HCT116 (cell line): ENCODE data around the gene PDE4D. TPM values are rescaled to one million over a fixed set of nuclear protein-coding genes. Genes with fewer than 3 reads are reported as not detected.

Experiments
- ATAC-seq: fragments of 200-7000 bp; cut with Tn5 transposase; 2 replicates; pipeline ENCODE4 v1.9.1; 2020; ENCODE audit warnings: mild to moderate bottlenecking, moderate library complexity
- BruUV-seq: library from RNA; stranded (reverse); fragments of 400-500 nt; replicated peaks from 2 replicates; lab custom pipeline; 2021; lab: Mats Ljungman, UMichigan
- CTCF ChIA-PET: fragments of 300-600 bp; sonication (Branson Sonifier 250); formaldehyde crosslinking; loops from one replicate; lab custom pipeline; 2021; ENCODE audit warnings: antibody characterized with exemption; lab: Charles Lee
- POLR2A ChIA-PET: fragments of 300-600, 350-600 bp; sonication (Branson Sonifier 250); formaldehyde crosslinking; loops from one replicate; lab custom pipeline; 2021; ENCODE audit warnings: antibody characterized with exemption; lab: Charles Lee
- RAD21 ChIA-PET, 2 experiments: fragments of 300-600 bp; sonication (Branson Sonifier 250); formaldehyde crosslinking; loops; one replicate each; lab custom pipeline; 2023; ENCODE audit warnings: low total read pairs in 2 of 2; ENCODE audit not compliant: uncharacterized antibody in 2 of 2, unreplicated experiment in 2 of 2, low non-redundant PET in 1 of 2; lab: Charles Lee
- DNase-seq: peaks from one replicate; pipeline ENCODE4 v3.0.0-alpha.2; 2010; ENCODE audit warnings: low read depth, low spot score
- H2AFZ ChIP-seq: fragments of 200-600 bp; shearing (Covaris generic), sonication (generic); 2 replicates; pipeline ENCODE4 v1.6.1; 2017; ENCODE audit warnings: low read depth, mixed run types, mixed read lengths, antibody characterized with exemption, low read length; ENCODE audit not compliant: poor library complexity, severe bottlenecking
- H3K27ac ChIP-seq: 2 replicates; pipeline ENCODE4 v1.5.1; 2012; ENCODE audit warnings: low read depth, low read length
- H3K27me3 ChIP-seq: fragments of 200-600 bp; sonication (generic); 2 replicates; pipeline ENCODE4 v1.6.1; 2016; ENCODE audit warnings: mixed run types, low read length, mixed read lengths; ENCODE audit not compliant: insufficient read depth
- H3K36me3 ChIP-seq, 2 experiments: fragments of 200-500 bp in 1 of 2; fragments of 200-600 bp in 1 of 2; sonication (Bioruptor generic) in 1 of 2; sonication (generic) in 1 of 2; 2 replicates each; pipeline versions ENCODE4 v1.5.1 to v1.6.1; 2014 to 2016; ENCODE audit warnings: low read length in 2 of 2, inconsistent platforms in 1 of 2, mixed read lengths in 1 of 2, mixed run types in 1 of 2; ENCODE audit not compliant: insufficient read depth in 2 of 2, control insufficient read depth in 1 of 2
- H3K4me1 ChIP-seq, 2 experiments: fragments of 200-600 bp in 1 of 2; sonication (generic) in 1 of 2; 2 replicates each; pipeline versions ENCODE4 v1.5.1 to v1.6.1; 2012 to 2017; ENCODE audit warnings: low read length in 2 of 2, inconsistent platforms in 1 of 2, mild to moderate bottlenecking in 1 of 2, mixed read lengths in 1 of 2, mixed run types in 1 of 2, moderate library complexity in 1 of 2; ENCODE audit not compliant: insufficient read depth in 2 of 2, control insufficient read depth in 1 of 2
- H3K4me2 ChIP-seq: fragments of 200-600 bp; sonication (generic); 2 replicates; pipeline ENCODE4 v1.6.1; 2017; ENCODE audit warnings: mixed run types, low read length, mixed read lengths
- H3K4me3 ChIP-seq, 2 experiments: fragments of 200-600 bp in 1 of 2; sonication (generic) in 1 of 2; replicated peaks in 1 of 2; 2 replicates each; pipeline ENCODE4 v1.5.1; 2011 to 2016; ENCODE audit warnings: low read length in 2 of 2, control low read depth in 1 of 2, low read depth in 1 of 2, mild to moderate bottlenecking in 1 of 2, mixed read lengths in 1 of 2, mixed run types in 1 of 2
- H3K79me2 ChIP-seq: fragments of 200-600 bp; sonication (generic); 2 replicates; pipeline ENCODE4 v1.6.1; 2017; ENCODE audit warnings: mild to moderate bottlenecking, mixed run types, low read length, moderate library complexity, mixed read lengths; ENCODE audit not compliant: insufficient read depth
- H3K9ac ChIP-seq: fragments of 200-600 bp; sonication (generic); 2 replicates; pipeline ENCODE4 v1.6.1; 2016; ENCODE audit warnings: low read length, mixed read lengths
- H3K9me2 ChIP-seq: fragments of 200-600 bp; sonication (generic), shearing (Covaris generic); 2 replicates; pipeline ENCODE4 v1.6.1; 2017; ENCODE audit warnings: mixed run types, mild to moderate bottlenecking, moderate library complexity; ENCODE audit not compliant: insufficient read depth
- H3K9me3 ChIP-seq, 2 experiments: fragments of 200-500 bp in 1 of 2; fragments of 200-600 bp in 1 of 2; sonication (Bioruptor generic) in 1 of 2; sonication (generic) in 1 of 2; 2 replicates each; pipeline ENCODE4 v1.6.1; 2014 to 2017; ENCODE audit warnings: low read length in 2 of 2, mixed read lengths in 2 of 2, inconsistent platforms in 1 of 2, low read depth in 1 of 2, mild to moderate bottlenecking in 1 of 2, mixed run types in 1 of 2, moderate library complexity in 1 of 2; ENCODE audit not compliant: control insufficient read depth in 1 of 2, insufficient read depth in 1 of 2
- H4K20me1 ChIP-seq: fragments of 200-600 bp; sonication (generic), shearing (Covaris generic); 2 replicates; pipeline ENCODE4 v1.6.1; 2017; ENCODE audit warnings: mixed run types, mild to moderate bottlenecking, moderate library complexity; ENCODE audit not compliant: insufficient read depth
- CBX3 ChIP-seq: IDR thresholded peaks from 2 replicates; pipeline ENCODE4 v1.6.1; 2012; ENCODE audit warnings: low read depth
- CEBPB ChIP-seq: IDR thresholded peaks from 2 replicates; pipeline ENCODE4 v1.6.1; 2012; ENCODE audit warnings: low read depth
- CTCF ChIP-seq, 3 experiments: fragments of 200-600 bp in 1 of 3; sonication (generic) in 1 of 3; IDR thresholded peaks in 2 of 3; conservative IDR thresholded peaks in 1 of 3; 2 replicates each; pipeline ENCODE4 v1.5.1; 2012 to 2017; ENCODE audit warnings: low read depth in 2 of 3, low read length in 2 of 3, antibody characterized with exemption in 1 of 3, borderline replicate concordance in 1 of 3, control low read depth in 1 of 3, mild to moderate bottlenecking in 1 of 3, mixed read lengths in 1 of 3, mixed run types in 1 of 3, moderate library complexity in 1 of 3; ENCODE audit not compliant: insufficient read depth in 1 of 3
- ELF1 ChIP-seq: IDR thresholded peaks from 2 replicates; pipeline ENCODE4 v1.6.1; 2012; ENCODE audit warnings: low read depth, borderline replicate concordance
- POLR2AphosphoS5 ChIP-seq: IDR thresholded peaks from 2 replicates; pipeline ENCODE4 v1.6.1; 2011; ENCODE audit warnings: mild to moderate bottlenecking, low read depth, low read length, moderate library complexity
- REST ChIP-seq: IDR thresholded peaks from 2 replicates; pipeline ENCODE4 v1.6.1; 2012; ENCODE audit warnings: low read depth
- SIN3A ChIP-seq: IDR thresholded peaks from 2 replicates; pipeline ENCODE4 v1.6.1; 2012; ENCODE audit warnings: low read depth
- YY1 ChIP-seq: IDR thresholded peaks from 2 replicates; pipeline ENCODE4 v1.6.1; 2011; ENCODE audit warnings: low read length, low read depth, moderate library complexity, mild to moderate bottlenecking; ENCODE audit not compliant: insufficient replicate concordance; ENCODE audit errors: extremely low read depth
- ZBTB33 ChIP-seq: IDR thresholded peaks from 2 replicates; pipeline ENCODE4 v1.6.1; 2011; ENCODE audit warnings: mild to moderate bottlenecking, low read length, moderate library complexity; ENCODE audit not compliant: insufficient replicate concordance; ENCODE audit errors: extremely low read depth
- ZFX ChIP-seq: fragments of 450-650 bp; IDR thresholded peaks from 2 replicates; pipeline ENCODE4 v1.6.1; 2017
- intact Hi-C: fragments of 100-400 bp; cut with micrococcal nuclease; formaldehyde crosslinking; loops from 2 replicates; pipeline ENCODE4 v1.10.0; 2022
- total RNA-seq: library from RNA; stranded (reverse); gene quantifications from one replicate; pipeline ENCODE4 v1.2.1, GENCODE V29; 2021; ENCODE audit not compliant: unreplicated experiment

PDE4D gene
- total RNA-seq, 1 experiment from 2014 or later = 1.1 TPM

GRCh38 chr5:59764361-59764760 is 129.2 kb downstream of the PDE4D start (continued):
- TF ChIP-seq YY1 = no peak

- Histone ChIP-seq H3K79me2 (no peaks in the 10 kb centered on the region), H3K4me1 (no peaks in the 10 kb centered on the region)
These were observed 130.0 kb downstream of the PDE4D start for GRCh38 chr5:59763541-59763940.

More at GRCh38 chr5:59763541-59763940, 130.0 kb downstream of the PDE4D start:
- no peak overlapping the region for H3K4me2 ChIP-seq
- H3K9me2 ChIP-seq = no peaks in the 10 kb centered on the region
- RAD21 ChIA-PET = no interaction called here
- intact Hi-C loops = no loop called here
- no peaks in the 10 kb centered on the region for H4K20me1 ChIP-seq
- H3K27ac ChIP-seq = no peak overlapping the region
- H3K9ac ChIP-seq = no peak overlapping the region
- no peak for ATAC-seq
- CTCF ChIA-PET = no interaction called here
- no TSS peak for BruUV-seq
- H3K36me3 ChIP-seq = no peaks in the 10 kb centered on the region
- H3K27me3 ChIP-seq = peaks cover 23% of the 10 kb centered on the region; the same call in 1 of the 2 replicates
- H3K9me3 ChIP-seq = no peaks in the 10 kb centered on the region
- no peak overlapping the region for H3K4me3 ChIP-seq
- no peak for DNase-seq
- H2AFZ ChIP-seq = no peak overlapping the region
- TF ChIP-seq SIN3A = no peak
- TF ChIP-seq ZBTB33 = no peak
- no peak for TF ChIP-seq REST
- no peak for TF ChIP-seq CBX3
- no peak for TF ChIP-seq YY1
- TF ChIP-seq ELF1 = no peak
- TF ChIP-seq CTCF (IDR thresholded peaks at IDR 0.05 in 2 of 3, conservative IDR thresholded peaks at IDR 0.05 in 1 of 3; ENCODE audit: borderline replicate concordance in 1 of 3, insufficient read depth in 1 of 3, low read depth in 2 of 3, low read length in 2 of 3) = no peak
- TF ChIP-seq CEBPB = no peak
- TF ChIP-seq ZFX = no peak
- no peak for TF ChIP-seq POLR2AphosphoS5
- TF ChIP-seq, all 23 proteins: peak for 0
- POLR2A ChIA-PET = no interaction called here
